ENCODE results near the gene SOX1. TPM values are rescaled to one million over a fixed set of nuclear protein-coding genes. Genes with fewer than 3 reads are reported as not detected.

The SOX1 gene
- total and polyA plus RNA-seq, 2 of the 13 experiments (the other 11 are each of a cell fraction or from before 2014, with no cell fraction given): not detected

DNA sequence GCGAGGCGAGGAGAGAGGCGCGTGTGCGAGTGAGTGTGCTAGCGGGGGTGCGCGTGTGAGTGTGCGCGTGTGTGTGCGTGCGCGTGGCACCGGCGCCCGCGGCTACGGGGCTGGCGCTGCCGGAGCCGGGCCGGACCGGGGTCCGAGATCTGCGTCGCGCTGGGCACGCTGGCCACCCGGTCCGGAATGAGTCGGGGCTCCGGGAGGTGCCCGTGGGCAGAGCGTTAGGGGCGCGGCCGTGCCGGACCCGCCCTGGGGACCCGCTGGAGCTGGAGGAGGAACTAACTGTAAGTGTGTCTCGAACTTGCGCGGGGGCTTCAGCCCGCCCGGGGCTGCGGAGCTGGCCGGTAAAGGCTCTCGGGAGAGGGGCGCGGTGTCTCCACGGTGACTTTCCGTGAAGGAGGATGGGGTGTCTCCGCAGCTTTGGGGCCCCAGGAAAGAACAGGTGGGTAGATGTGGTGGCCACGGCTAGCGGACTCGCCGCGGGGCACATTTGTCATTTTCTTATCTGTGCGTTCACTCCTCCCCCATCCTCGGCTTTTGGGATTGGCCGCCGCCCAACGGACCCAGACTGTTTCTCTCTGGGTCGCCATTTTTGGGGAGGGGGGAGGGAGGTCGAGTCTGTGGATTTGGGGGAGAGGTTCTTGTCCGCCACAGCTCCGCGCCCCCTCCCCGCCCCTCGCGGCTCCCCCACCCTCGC, 10.1 kb upstream of the SOX1 start:
- peaks cover 6 to 73% of the 10 kb centered on the region in 2 experiments for H3K27me3 ChIP-seq (ENCODE audit: control insufficient read depth in 1 of 2, insufficient read depth in 2 of 2, low read length in 2 of 2)
- 74% methylated on average over 62 of the region's 72 CpGs for WGBS (ENCODE audit: low lambda C conversion rate)
- DNase-seq (ENCODE audit: low spot score) (no peak), ATAC-seq (no peak), FAIRE-seq (no peak)
- in situ Hi-C loops (cut with HindIII; ENCODE audit: extremely low pct_ligation_motif_present, low pct_unique_long_range_greater_than_20kb) (no loop called here), intact Hi-C loops (cut with micrococcal nuclease; ENCODE audit: unreplicated experiment) (no loop called here)
- no peak overlapping the region for H2AFZ ChIP-seq (ENCODE audit: low read length)
- no peak overlapping the region for H3K4me3 ChIP-seq (replicated peaks in 1 of 3; ENCODE audit: insufficient read depth in 1 of 3, low read depth in 2 of 3, low read length in 3 of 3)
- no peak for TF ChIP-seq MEIS2 (CRISPR knock-in tag; IDR thresholded peaks at IDR 0.05)
- TF ChIP-seq ZBTB37 (CRISPR knock-in tag; IDR thresholded peaks at IDR 0.05): no peak
- TF ChIP-seq FOXO4 (CRISPR knock-in tag; conservative IDR thresholded peaks at IDR 0.05): no peak
- TF ChIP-seq MLXIP (CRISPR knock-in tag; IDR thresholded peaks at IDR 0.05; ENCODE audit: borderline replicate concordance): no peak
- TF ChIP-seq, protein P1, sequence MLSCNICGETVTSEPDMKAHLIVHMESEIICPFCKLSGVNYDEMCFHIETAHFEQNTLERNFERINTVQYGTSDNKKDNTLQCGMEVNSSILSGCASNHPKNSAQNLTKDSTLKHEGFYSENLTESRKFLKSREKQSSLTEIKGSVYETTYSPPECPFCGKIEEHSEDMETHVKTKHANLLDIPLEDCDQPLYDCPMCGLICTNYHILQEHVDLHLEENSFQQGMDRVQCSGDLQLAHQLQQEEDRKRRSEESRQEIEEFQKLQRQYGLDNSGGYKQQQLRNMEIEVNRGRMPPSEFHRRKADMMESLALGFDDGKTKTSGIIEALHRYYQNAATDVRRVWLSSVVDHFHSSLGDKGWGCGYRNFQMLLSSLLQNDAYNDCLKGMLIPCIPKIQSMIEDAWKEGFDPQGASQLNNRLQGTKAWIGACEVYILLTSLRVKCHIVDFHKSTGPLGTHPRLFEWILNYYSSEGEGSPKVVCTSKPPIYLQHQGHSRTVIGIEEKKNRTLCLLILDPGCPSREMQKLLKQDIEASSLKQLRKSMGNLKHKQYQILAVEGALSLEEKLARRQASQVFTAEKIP (CRISPR knock-in tag; IDR thresholded peaks at IDR 0.05; ENCODE audit: borderline replicate concordance): no peak
- TF ChIP-seq NFIB (CRISPR knock-in tag; IDR thresholded peaks at IDR 0.05; ENCODE audit: borderline replicate concordance): no peak
- no peak for TF ChIP-seq AGO2 (optimal IDR thresholded peaks at IDR 0.05; ENCODE audit: low read depth, low read length)
- TF ChIP-seq ZNF766 (CRISPR knock-in tag; IDR thresholded peaks at IDR 0.05; ENCODE audit: borderline replicate concordance): no peak
- no peak for TF ChIP-seq ZNF547 (CRISPR knock-in tag; IDR thresholded peaks at IDR 0.05)
- TF ChIP-seq, protein P2, sequence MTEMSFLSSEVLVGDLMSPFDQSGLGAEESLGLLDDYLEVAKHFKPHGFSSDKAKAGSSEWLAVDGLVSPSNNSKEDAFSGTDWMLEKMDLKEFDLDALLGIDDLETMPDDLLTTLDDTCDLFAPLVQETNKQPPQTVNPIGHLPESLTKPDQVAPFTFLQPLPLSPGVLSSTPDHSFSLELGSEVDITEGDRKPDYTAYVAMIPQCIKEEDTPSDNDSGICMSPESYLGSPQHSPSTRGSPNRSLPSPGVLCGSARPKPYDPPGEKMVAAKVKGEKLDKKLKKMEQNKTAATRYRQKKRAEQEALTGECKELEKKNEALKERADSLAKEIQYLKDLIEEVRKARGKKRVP (CRISPR knock-in tag; IDR thresholded peaks at IDR 0.05): no peak
- ChIA-PET CTCF (ENCODE audit: low intra/inter-chr PET ratio, low total read pairs) (no interaction called here), POLR2A (no interaction called here)
- H4K20me1 ChIP-seq (ENCODE audit: insufficient read depth, low read length): no peaks in the 10 kb centered on the region
- H3K27ac ChIP-seq (ENCODE audit: extremely low read length, insufficient read depth, low read length): no peak overlapping the region
- no peaks in the 10 kb centered on the region for H3K4me1 ChIP-seq (ENCODE audit: insufficient read depth, low read length)
- H3K9ac ChIP-seq (ENCODE audit: insufficient read depth, low read depth, low read length): no peak overlapping the region
- no peaks in the 10 kb centered on the region for H3K36me3 ChIP-seq (replicated peaks in 1 of 2; ENCODE audit: control insufficient read depth in 1 of 2, insufficient read depth in 2 of 2, low read length in 2 of 2)
- H3K4me2 ChIP-seq (ENCODE audit: low read depth, low read length): no peak overlapping the region
- H3K79me2 ChIP-seq (ENCODE audit: insufficient read depth, low read length): no peaks in the 10 kb centered on the region
- H3K9me3 ChIP-seq (ENCODE audit: low read length): no peaks in the 10 kb centered on the region
- no TSS peak for BruUV-seq (replicated peaks)
